GM12878 (cell line): ENCODE results near the gene RPS6KA2. TPM values are rescaled to one million over a fixed set of nuclear protein-coding genes. Genes with fewer than 3 reads are reported as not detected.

Source experiments
- ATAC-seq: fragments of 200-7000 bp; cut with Tn5 transposase; 3 replicates; pipeline ENCODE4 v1.9.1; 2020; ENCODE audit warnings: mild to moderate bottlenecking, moderate library complexity
- BruUV-seq: library from RNA; stranded (reverse); fragments of 400-500 nt; replicated peaks from 2 replicates; lab custom pipeline; 2021; lab: Mats Ljungman, UMichigan
- CTCF ChIA-PET: fragments of 300-600 bp; sonication (Branson Sonifier 250); formaldehyde crosslinking; extraction: SDS; loops from one replicate; lab custom pipeline; 2021; ENCODE audit warnings: inconsistent platforms; lab: Yijun Ruan, JAX
- POLR2A ChIA-PET: fragments of 350-600 bp; formaldehyde crosslinking; extraction: SDS; loops from one replicate; lab custom pipeline; 2021; ENCODE audit warnings: inconsistent platforms; lab: Charles Lee
- RAD21 ChIA-PET: fragments of 300-600 bp; sonication (Branson Sonifier 250); formaldehyde crosslinking; loops from one replicate; lab custom pipeline; 2023; ENCODE audit warnings: antibody characterized with exemption; ENCODE audit not compliant: unreplicated experiment; lab: Charles Lee
- SMC1A ChIA-PET: fragments of 300-600 bp; sonication (Branson Sonifier 250); formaldehyde crosslinking; loops from one replicate; lab custom pipeline; 2023; ENCODE audit not compliant: unreplicated experiment, uncharacterized antibody; lab: Charles Lee
- DNase-seq: peaks from one replicate; pipeline ENCODE4 v3.0.0-alpha.2; 2011; ENCODE audit warnings: low read depth, low spot score
- FAIRE-seq: peaks from 3 replicates; lab custom pipeline; 2011; peaks lifted over from hg19 to GRCh38; lab: Jason Lieb, UNC
- H2AFZ ChIP-seq: 2 replicates; pipeline ENCODE4 v1.6.0; 2011; ENCODE audit warnings: low read depth, low read length, control low read depth; ENCODE audit not compliant: control insufficient read depth
- H3K27ac ChIP-seq: 2 replicates; pipeline ENCODE4 v1.5.1; 2011; ENCODE audit warnings: control low read depth; ENCODE audit not compliant: control insufficient read depth, insufficient read depth
- H3K27me3 ChIP-seq, 2 experiments: replicated peaks in 1 of 2; 2 replicates each; pipeline versions ENCODE4 v1.6.0 to v1.6.1; 2011; ENCODE audit warnings: low read length in 1 of 2; ENCODE audit not compliant: control insufficient read depth in 2 of 2, insufficient read depth in 2 of 2
- H3K36me3 ChIP-seq, 2 experiments: 2 replicates each; pipeline ENCODE4 v1.5.1; 2011; ENCODE audit warnings: low read length in 1 of 2; ENCODE audit not compliant: control insufficient read depth in 2 of 2, insufficient read depth in 2 of 2
- H3K4me1 ChIP-seq: 2 replicates; pipeline ENCODE4 v1.6.1; 2011; ENCODE audit warnings: mild to moderate bottlenecking, low read length, moderate library complexity, mixed read lengths; ENCODE audit not compliant: control insufficient read depth, insufficient read depth
- H3K4me2 ChIP-seq: 2 replicates; pipeline ENCODE4 v1.6.0; 2011; ENCODE audit warnings: control low read depth; ENCODE audit not compliant: control insufficient read depth, insufficient read depth
- H3K4me3 ChIP-seq: fragments of 200-600 bp; sonication (generic); 2 replicates; pipeline ENCODE4 v1.5.1; 2016
- H3K79me2 ChIP-seq: 2 replicates; pipeline ENCODE4 v1.6.0; 2011; ENCODE audit warnings: low read length; ENCODE audit not compliant: control insufficient read depth, insufficient read depth
- H3K9ac ChIP-seq: 2 replicates; pipeline ENCODE4 v1.8.0; 2011; ENCODE audit warnings: low read length, control low read depth, mixed read lengths; ENCODE audit not compliant: control insufficient read depth, insufficient read depth
- H3K9me3 ChIP-seq: replicated peaks from 3 replicates; pipeline ENCODE4 v1.5.1; 2011; ENCODE audit warnings: mild to moderate bottlenecking, low read length; ENCODE audit not compliant: control insufficient read depth, insufficient read depth
- H4K20me1 ChIP-seq: 2 replicates; pipeline ENCODE4 v1.6.0; 2011; ENCODE audit not compliant: control insufficient read depth, insufficient read depth
- BCL11A ChIP-seq: IDR thresholded peaks from 2 replicates; pipeline ENCODE4 v1.6.1; 2011; ENCODE audit warnings: low read depth, low read length
- CHD4 ChIP-seq: fragments of 200-600 bp; sonication (generic); IDR thresholded peaks from 2 replicates; pipeline ENCODE4 v1.6.1; 2016; ENCODE audit warnings: mild to moderate bottlenecking
- EP300 ChIP-seq, 2 experiments: fragments of 150-350 bp in 1 of 2; IDR thresholded peaks; 2 replicates each; pipeline ENCODE4 v1.6.1; 2011 to 2012; ENCODE audit warnings: low read depth in 2 of 2, low read length in 2 of 2, borderline replicate concordance in 1 of 2, improper control_type of control experiment in 1 of 2, inconsistent platforms in 1 of 2; ENCODE audit not compliant: control insufficient read depth in 1 of 2
- HCFC1 ChIP-seq: fragments of 150-350 bp; IDR thresholded peaks from 2 replicates; pipeline ENCODE4 v1.6.1; 2014; ENCODE audit warnings: low read length
- KLF5 ChIP-seq: fragments of 450-650 bp; IDR thresholded peaks from 2 replicates; pipeline ENCODE4 v1.6.1; 2014; ENCODE audit warnings: mild to moderate bottlenecking; ENCODE audit not compliant: partially characterized antibody
- LARP7 ChIP-seq: fragments of 450-650 bp; IDR thresholded peaks from 2 replicates; pipeline ENCODE4 v1.6.1; 2017; ENCODE audit warnings: mild to moderate bottlenecking
- NFYB ChIP-seq: IDR thresholded peaks from 2 replicates; pipeline ENCODE4 v1.6.1; 2011; ENCODE audit warnings: low read depth, mild to moderate bottlenecking, low read length, improper control_type of control experiment, moderate library complexity; ENCODE audit not compliant: insufficient read depth
- SMAD1 ChIP-seq: fragments of 450-650 bp; IDR thresholded peaks from 2 replicates; pipeline ENCODE4 v1.6.1; 2018; ENCODE audit warnings: mild to moderate bottlenecking, low read depth; ENCODE audit not compliant: partially characterized antibody
- SREBF1 ChIP-seq: IDR thresholded peaks from 2 replicates; pipeline ENCODE4 v1.6.1; 2012; ENCODE audit warnings: mild to moderate bottlenecking, low read length
- WGBS: methylation state at CpG from one replicate; pipeline ENCODE4 v1.1.6; 2016; ENCODE audit warnings: low lambda C conversion rate; ENCODE audit not compliant: insufficient replicate concordance, insufficient coverage; ENCODE audit errors: missing lambda C conversion rate; 5-methylcytosine and 5-hydroxymethylcytosine counted together
- in situ Hi-C: fragments of 300-500 bp; cut with MboI; formaldehyde crosslinking; loops from 9 replicates; pipeline ENCODE4 v1.14.3; 2018; ENCODE audit warnings: mixed read lengths
- intact Hi-C: fragments of 100-400 bp; cut with micrococcal nuclease; formaldehyde crosslinking; loops from one replicate; pipeline ENCODE4 v1.14.2; 2022; ENCODE audit not compliant: unreplicated experiment
- polyA plus RNA-seq, 11 experiments: library from polyadenylated mRNA; depleted of rRNA in 4 of 11; unstranded in 6 of 11; stranded (reverse) in 5 of 11; fragments of >200 nt; fragmentation: Nextera tagmentation in 4 of 11; fragmentation: Illumina TruSeq in 1 of 11; extraction: Ambion mirVana in 4 of 11; extraction: Trizol in 1 of 11; gene quantifications; 1 replicate in 1 of 11; 2 replicates in 10 of 11; pipeline versions ENCODE4 v1.2.1 to v1.2.3, GENCODE V29; 2011 to 2016; ENCODE audit warnings: inconsistent platforms in 2 of 11, missing spikeins in 2 of 11, low read depth in 1 of 11
- total RNA-seq, 4 experiments: library from RNA; depleted of rRNA in 3 of 4; stranded (reverse); fragments of >200 nt in 3 of 4; fragmentation: Illumina TruSeq in 1 of 4; extraction: Trizol in 1 of 4; gene quantifications; 2 replicates each; pipeline versions ENCODE4 v1.2.1 to v1.2.3, GENCODE V29; 2013 to 2021
- TF ChIP-seq, protein P1 (sequence below): IDR thresholded peaks from 2 replicates; pipeline ENCODE4 v1.6.1; 2012; ENCODE audit warnings: low read depth, low read length, improper control_type of control experiment

The RPS6KA2 gene
- total and polyA plus RNA-seq, 10 of the 15 experiments (the other 5 are each of a cell fraction or from before 2014, with no cell fraction given) = 0.02 to 1.0 (median 0.22) TPM; not detected in 1

GRCh38 chr6:166673309-166673708, 46.3 kb upstream of the RPS6KA2 start:
- 46% methylated on average over 6 of the region's 6 CpGs for WGBS
- intact Hi-C loops = no loop called here
- FAIRE-seq (no peak), DNase-seq (no peak), ATAC-seq (no peak)
- ChIA-PET CTCF (no interaction called here), POLR2A (no interaction called here), SMC1A (no interaction called here), RAD21 (no interaction called here)
- Histone ChIP-seq H3K4me1 (no peaks in the 10 kb centered on the region), H3K4me2 (no peak overlapping the region), H2AFZ (no peak overlapping the region), H3K27ac (no peak overlapping the region), H3K79me2 (no peaks in the 10 kb centered on the region), H3K9me3 (no peaks in the 10 kb centered on the region), H3K36me3 (no peaks in the 10 kb centered on the region), H3K9ac (no peak overlapping the region), H4K20me1 (no peaks in the 10 kb centered on the region), H3K4me3 (no peak overlapping the region), H3K27me3 (peaks cover 0 to 4% of the 10 kb centered on the region in 2 experiments; a peak in 1 of 4 replicates)
- no peak for TF ChIP-seq NFYB
- no peak for TF ChIP-seq EP300 (IDR thresholded peaks at IDR 0.05; ENCODE audit: borderline replicate concordance in 1 of 2, control insufficient read depth in 1 of 2, low read depth in 2 of 2, low read length in 2 of 2)
- TF ChIP-seq HCFC1 = no peak
- no peak for TF ChIP-seq LARP7
- TF ChIP-seq CHD4 = no peak
- no peak for TF ChIP-seq KLF5
- TF ChIP-seq SMAD1 = no peak
- TF ChIP-seq, protein P1, sequence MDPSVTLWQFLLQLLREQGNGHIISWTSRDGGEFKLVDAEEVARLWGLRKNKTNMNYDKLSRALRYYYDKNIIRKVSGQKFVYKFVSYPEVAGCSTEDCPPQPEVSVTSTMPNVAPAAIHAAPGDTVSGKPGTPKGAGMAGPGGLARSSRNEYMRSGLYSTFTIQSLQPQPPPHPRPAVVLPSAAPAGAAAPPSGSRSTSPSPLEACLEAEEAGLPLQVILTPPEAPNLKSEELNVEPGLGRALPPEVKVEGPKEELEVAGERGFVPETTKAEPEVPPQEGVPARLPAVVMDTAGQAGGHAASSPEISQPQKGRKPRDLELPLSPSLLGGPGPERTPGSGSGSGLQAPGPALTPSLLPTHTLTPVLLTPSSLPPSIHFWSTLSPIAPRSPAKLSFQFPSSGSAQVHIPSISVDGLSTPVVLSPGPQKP = no peak
- TF ChIP-seq BCL11A = no peak
- TF ChIP-seq SREBF1 = no peak
- in situ Hi-C loops = no loop called here
- BruUV-seq = no TSS peak
